NCI-H2196 treated with DMSO at 0.1 percent for 48 hours (cell line): Measurements from ENCODE around the gene KIF16B.
"Not testable (repeated sequence)": the region's sequence is repeated elsewhere in the genome, so short reads cannot be mapped to it uniquely, and the experiment has no call there.

ENCODE experiments used
- DNase-seq: peaks from one replicate; lab custom pipeline; 2025; ENCODE audit not compliant: unreplicated experiment; lab: John Stamatoyannopoulos, UW

The KIF16B gene

GRCh38 chr20:16270314-16270931 lies 302.8 kb downstream of the KIF16B start:
- DNase-seq, result no peak

- DNase-seq, result no peak
These were observed 305.7 kb downstream of the KIF16B start for GRCh38 chr20:16267526-16267925.

DNA sequence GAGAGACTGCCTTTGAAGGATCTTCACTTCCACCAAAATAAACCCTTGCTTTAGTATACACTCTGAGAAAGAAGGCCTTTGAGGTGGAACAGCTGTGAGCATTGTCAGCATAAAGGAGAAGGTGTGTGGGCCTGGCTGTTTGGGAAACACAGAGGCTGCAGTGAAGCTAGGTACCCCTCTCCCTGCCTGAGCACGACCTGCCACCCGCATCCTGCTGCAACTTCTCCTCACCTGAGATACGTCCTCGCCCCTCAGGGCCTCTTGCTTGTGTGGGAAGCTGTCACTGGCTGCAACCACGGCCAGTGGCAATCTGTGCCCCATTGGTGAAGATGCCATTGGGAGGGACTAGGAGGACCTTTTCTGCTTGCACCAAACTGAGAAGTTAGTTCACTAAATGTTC lies 307.9 kb downstream of the KIF16B start:
- no peak for DNase-seq

- no peak for DNase-seq
These were observed 309.7 kb downstream of the KIF16B start for GRCh38 chr20:16263582-16263981.

DNA sequence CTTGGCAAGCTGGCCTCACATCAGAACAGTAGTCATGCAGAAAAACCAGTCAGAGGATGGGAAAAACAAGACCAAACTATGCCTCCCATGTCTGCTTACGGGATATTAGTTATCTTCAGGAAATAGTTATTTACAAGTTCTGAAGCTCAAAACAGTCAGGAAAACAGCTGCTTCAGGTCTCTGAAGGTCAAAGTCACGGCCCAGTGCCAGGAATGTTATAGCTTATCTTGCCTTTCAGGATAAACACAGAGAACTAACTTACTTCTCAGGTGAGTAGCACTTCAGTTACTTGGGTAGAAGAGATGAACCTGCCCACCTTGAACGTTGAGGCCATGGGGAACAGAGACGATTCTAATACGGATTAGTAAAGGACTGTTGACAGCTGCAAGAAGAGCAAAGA lies 310.7 kb downstream of the KIF16B start:
- DNase-seq, result no peak

DNA sequence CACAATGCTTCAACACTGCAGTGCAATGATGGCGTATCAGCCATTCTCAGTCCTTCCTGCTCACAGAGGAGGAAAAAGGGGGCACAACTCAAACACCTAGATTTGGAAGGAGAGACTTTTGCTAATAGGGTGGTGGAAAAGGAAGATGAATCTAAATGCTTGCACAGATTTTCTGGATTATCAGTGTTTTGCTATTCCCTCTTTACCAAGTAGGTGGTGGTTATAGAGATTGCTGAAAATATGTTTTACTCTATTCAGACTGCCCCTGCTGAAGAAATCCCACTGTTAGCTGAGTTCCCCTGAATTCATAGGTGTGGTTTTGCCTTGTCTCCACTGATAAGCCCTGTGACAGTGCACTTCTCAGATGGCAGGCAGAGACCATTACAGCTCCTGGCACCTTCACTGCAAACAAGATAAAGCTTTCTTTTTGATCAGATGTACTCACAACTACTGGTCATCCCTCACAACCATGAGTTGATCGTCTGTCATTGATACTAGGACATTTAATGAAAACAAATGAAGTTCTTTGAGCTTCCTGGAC lies 311.4 kb downstream of the KIF16B start:
- no peak for DNase-seq

DNA sequence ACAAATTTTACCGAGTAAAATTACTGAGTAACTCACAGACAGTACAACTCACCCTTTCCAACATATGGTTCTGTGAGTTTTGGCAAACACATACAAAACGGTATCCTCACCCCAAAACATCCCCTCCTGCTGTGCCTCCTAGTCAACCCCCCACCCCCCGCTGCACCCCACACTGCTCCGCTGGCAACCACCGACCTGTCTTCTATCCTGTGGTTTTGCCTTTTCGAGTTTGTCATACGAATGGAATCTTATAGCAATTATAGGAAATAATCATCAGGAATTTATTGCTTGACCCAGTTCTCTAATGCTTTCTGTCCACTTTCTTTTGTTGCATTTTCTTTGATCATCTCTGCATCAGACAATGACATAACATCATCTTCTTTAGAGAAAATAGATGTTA lies 312.3 kb downstream of the KIF16B start:
- no peak for DNase-seq

DNA sequence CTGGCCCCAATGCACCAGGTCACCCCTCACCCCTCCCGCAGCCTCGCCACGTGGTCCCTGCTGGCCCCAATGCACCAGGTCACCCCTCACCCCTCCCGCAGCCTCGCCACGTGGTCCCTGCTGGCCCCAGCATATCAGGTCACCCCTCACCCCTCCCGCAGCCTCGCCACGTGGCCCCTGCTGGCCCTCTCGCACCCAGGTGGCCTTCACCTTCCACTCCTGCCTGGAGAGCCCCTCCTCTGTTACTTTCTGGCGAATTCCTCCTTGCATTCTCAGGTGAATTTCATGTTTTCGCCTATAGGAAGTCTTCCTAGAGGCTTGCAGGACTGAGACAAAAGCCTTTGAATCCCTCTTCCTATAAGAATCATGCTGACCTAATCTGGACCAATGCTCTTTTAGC lies 313.1 kb downstream of the KIF16B start:
- not testable (repeated sequence) for DNase-seq

DNA sequence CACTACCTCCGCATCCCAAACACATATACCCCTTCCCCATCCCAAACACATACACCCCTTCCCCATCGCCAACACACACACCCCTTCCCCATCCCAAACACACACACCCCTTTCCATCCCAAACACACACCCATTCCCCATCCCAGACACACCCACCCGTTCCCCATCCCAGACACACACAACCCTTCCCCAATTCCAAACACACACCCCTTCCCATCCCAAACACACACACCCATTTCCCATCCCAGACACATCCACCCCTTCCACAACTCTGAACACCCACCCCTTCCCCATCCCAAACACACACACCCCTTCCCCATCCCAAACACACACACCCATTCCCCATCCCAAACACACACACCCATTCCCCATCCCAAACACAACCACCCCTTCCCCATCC lies 314.5 kb downstream of the KIF16B start:
- no peak for DNase-seq

DNA sequence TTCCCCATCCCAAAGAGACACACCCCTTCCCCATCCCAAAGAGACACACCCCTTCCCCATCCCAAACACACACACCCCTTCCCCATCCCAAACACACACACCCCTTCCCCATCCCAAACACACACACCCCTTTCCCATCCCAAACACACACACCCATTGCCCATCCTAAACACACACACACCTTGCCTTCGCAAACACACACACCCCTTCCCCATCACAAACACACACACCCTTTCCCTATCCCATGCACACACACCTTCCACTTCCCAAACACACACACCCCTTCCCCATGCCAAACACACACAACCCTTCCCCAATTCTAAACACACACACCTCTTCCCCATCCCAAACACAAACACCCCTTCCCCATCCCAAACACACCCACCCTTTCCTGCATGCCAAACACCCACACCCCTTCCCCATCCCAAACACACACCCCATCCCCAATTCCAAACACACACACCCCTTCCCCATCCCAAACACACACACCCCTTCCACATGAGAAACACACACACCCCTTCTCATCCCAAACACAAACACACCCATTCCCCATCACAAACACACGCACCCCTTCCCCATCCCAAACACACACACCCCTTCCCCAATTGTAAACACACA lies 315.3 kb downstream of the KIF16B start:
- DNase-seq, result no peak

GRCh38 chr20:16257021-16257420 lies 316.2 kb downstream of the KIF16B start:
- no peak for DNase-seq

- no peak for DNase-seq
These were observed 326.4 kb downstream of the KIF16B start for GRCh38 chr20:16246870-16247269.

DNA sequence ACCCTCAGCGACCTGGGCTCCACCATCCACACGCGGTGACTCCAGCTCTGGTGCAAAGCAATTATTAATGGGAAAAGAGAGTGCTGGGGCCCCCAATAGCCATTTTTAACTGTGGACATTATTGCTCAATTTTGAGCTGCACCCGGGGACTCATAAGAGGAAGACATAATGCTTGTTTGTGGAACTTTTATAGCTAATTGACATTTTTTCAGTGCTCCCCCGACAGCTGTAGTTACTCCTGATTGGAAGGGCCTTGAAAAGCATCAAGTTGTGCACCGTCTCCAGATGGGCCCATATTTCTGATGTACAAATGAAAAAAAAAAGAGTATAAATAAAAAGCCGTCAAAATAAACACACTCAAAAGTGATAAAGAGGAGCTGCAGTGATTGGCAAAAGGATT lies 327.0 kb downstream of the KIF16B start:
- no peak for DNase-seq

DNA sequence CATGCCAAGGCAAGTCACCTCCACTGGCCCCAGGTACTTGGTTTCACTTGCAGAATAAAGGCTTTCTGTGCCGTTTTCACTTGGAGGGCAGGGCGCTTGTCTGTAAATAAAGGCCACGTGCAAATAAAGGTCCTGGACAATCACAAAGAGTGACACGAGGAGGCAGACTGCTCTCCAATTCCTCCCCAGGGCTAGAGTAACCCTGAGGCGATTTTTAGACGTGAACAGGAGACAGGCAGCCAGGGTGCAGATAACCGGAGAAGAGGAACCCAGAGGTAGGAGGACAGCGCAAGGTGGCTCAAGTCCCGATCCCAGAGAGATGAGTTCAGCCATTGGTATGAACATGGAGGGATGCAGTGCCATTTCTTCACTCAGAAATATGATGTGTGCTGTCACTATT lies 327.4 kb downstream of the KIF16B start:
- DNase-seq, result no peak

DNA sequence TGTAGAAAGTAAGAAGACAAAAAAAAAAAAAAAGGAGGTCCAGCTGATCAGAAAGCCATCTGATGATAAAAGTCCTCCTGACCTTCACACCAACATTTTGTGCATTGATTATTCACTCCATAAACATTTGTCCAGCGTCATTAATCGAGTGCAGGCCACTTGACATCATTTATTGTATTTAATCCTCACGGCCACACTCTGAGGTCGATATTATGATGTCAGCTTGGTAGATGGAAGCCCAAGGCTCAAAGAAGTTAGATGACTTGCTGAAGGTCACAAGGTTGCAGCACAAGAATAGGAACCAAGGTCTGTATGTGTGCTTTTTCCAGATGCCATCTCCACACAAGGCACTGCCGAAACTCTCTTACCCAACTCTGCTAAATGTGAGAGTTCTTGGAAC lies 328.4 kb downstream of the KIF16B start:
- no peak for DNase-seq

DNA sequence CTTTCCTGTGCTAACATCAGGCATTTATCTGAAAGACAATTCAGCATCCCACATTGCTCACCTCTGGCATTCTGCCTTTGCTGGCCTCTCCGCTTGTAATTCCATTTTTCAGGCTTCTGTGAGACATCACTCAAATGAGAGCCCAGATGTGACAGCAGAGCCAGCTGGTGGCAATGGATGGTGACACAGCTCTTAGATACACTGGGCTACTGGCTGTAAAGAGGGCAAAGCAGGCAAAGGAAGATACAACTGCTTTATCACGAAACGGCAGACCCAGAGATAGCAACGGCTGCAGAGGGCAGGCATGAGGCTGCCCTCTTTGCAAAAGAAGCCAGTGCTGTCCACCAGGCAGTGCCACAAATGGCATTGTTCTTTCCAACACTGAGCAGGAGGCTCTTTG lies 329.8 kb downstream of the KIF16B start:
- DNase-seq, result no peak

GRCh38 chr20:16241911-16242310 lies 331.3 kb downstream of the KIF16B start:
- DNase-seq, result no peak

GRCh38 chr20:16240355-16240754 lies 332.9 kb downstream of the KIF16B start:
- no peak for DNase-seq

- no peak for DNase-seq
These were observed 336.5 kb downstream of the KIF16B start for GRCh38 chr20:16236589-16237241.

GRCh38 chr20:16230402-16230801 lies 342.8 kb downstream of the KIF16B start:
- DNase-seq, result no peak

- DNase-seq, result no peak
These were observed 343.4 kb downstream of the KIF16B start for GRCh38 chr20:16229813-16230212.

GRCh38 chr20:16228722-16229121 lies 344.5 kb downstream of the KIF16B start:
- DNase-seq, result no peak
